WTC11 (cell line): ENCODE data around the gene GRID2. TPM values are rescaled to one million over a fixed set of nuclear protein-coding genes. Genes with fewer than 3 reads are reported as not detected.

Experiments used
- ATAC-seq: fragments of 200-7000 bp; cut with Tn5 transposase; 2 replicates; pipeline ENCODE4 v1.10.0; 2021; ENCODE audit warnings: mild to moderate bottlenecking, moderate library complexity
- CTCF ChIA-PET: fragments of 300-600 bp; sonication (Branson Sonifier 250); formaldehyde crosslinking; loops from one replicate; lab custom pipeline; 2021; ENCODE audit warnings: antibody characterized with exemption; lab: Charles Lee
- POLR2A ChIA-PET: fragments of 350-600 bp; sonication (Branson Sonifier 250); formaldehyde crosslinking; loops from one replicate; lab custom pipeline; 2021; ENCODE audit warnings: antibody characterized with exemption; lab: Charles Lee
- DNase-seq: peaks from one replicate; pipeline ENCODE4 v3.0.0; 2021; ENCODE audit warnings: low spot score
- H3K27ac Mint-ChIP-seq: 2 replicates; pipeline ENCODE4 v1.8.0; 2021; ENCODE audit warnings: mixed read lengths
- H3K27me3 Mint-ChIP-seq: 2 replicates; pipeline ENCODE4 v1.8.0; 2021; ENCODE audit warnings: low read depth, mild to moderate bottlenecking, moderate library complexity, mixed read lengths
- H3K36me3 Mint-ChIP-seq: 2 replicates; pipeline ENCODE4 v1.8.0; 2021; ENCODE audit warnings: mixed read lengths
- H3K4me1 Mint-ChIP-seq: 2 replicates; pipeline ENCODE4 v1.8.0; 2022; ENCODE audit warnings: mixed read lengths
- H3K4me3 Mint-ChIP-seq: 2 replicates; pipeline ENCODE4 v1.8.0; 2021; ENCODE audit warnings: mild to moderate bottlenecking, moderate library complexity, mixed read lengths
- H3K9me3 Mint-ChIP-seq: 2 replicates; pipeline ENCODE4 v1.8.0; 2021; ENCODE audit warnings: mixed read lengths
- ARID4B ChIP-seq: sonication (generic); formaldehyde crosslinking; IDR thresholded peaks from 2 replicates; pipeline ENCODE4 v1.8.0; 2023; ENCODE audit warnings: missing genetic modification reagents, mild to moderate bottlenecking, borderline replicate concordance
- ATF1 ChIP-seq: sonication (generic); formaldehyde crosslinking; IDR thresholded peaks from 2 replicates; pipeline ENCODE4 v1.8.1; 2023; ENCODE audit warnings: mild to moderate bottlenecking, moderate library complexity, missing genetic modification reagents
- ATF2 ChIP-seq: sonication (generic); formaldehyde crosslinking; IDR thresholded peaks from 2 replicates; pipeline ENCODE4 v1.8.1; 2022; ENCODE audit warnings: low read depth, missing genetic modification reagents, borderline replicate concordance
- CBFB ChIP-seq: sonication (generic); formaldehyde crosslinking; IDR thresholded peaks from 2 replicates; pipeline ENCODE4 v1.8.1; 2022; ENCODE audit warnings: mild to moderate bottlenecking, low read depth, missing genetic modification reagents
- ETV6 ChIP-seq: sonication (generic); formaldehyde crosslinking; IDR thresholded peaks from 2 replicates; pipeline ENCODE4 v1.8.1; 2022; ENCODE audit warnings: mild to moderate bottlenecking, missing genetic modification reagents
- GABPB1 ChIP-seq: sonication (generic); formaldehyde crosslinking; IDR thresholded peaks from 2 replicates; pipeline ENCODE4 v1.8.1; 2023; ENCODE audit warnings: mild to moderate bottlenecking, missing genetic modification reagents
- GRHL2 ChIP-seq: fragments of 250-450 bp; sonication (Bioruptor Pico); IDR thresholded peaks from 2 replicates; pipeline ENCODE4 v1.8.0; 2022; ENCODE audit warnings: mild to moderate bottlenecking, moderate library complexity; ENCODE audit not compliant: insufficient replicate concordance, severe bottlenecking
- HMGA2 ChIP-seq: fragments of 250-450 bp; sonication (Bioruptor Pico); IDR thresholded peaks from 2 replicates; pipeline ENCODE4 v1.4.0; 2021; ENCODE audit warnings: mild to moderate bottlenecking, moderate library complexity
- JAZF1 ChIP-seq: fragments of 250-450 bp; sonication (Bioruptor Pico); IDR thresholded peaks from 2 replicates; pipeline ENCODE4 v1.9.0; 2021; ENCODE audit warnings: moderate library complexity, mild to moderate bottlenecking, inconsistent platforms
- JUN ChIP-seq: sonication (generic); formaldehyde crosslinking; IDR thresholded peaks from 2 replicates; pipeline ENCODE4 v1.8.0; 2023; ENCODE audit warnings: mild to moderate bottlenecking, missing genetic modification reagents
- NFE2L1 ChIP-seq: sonication (generic); formaldehyde crosslinking; IDR thresholded peaks from 2 replicates; pipeline ENCODE4 v1.8.1; 2023; ENCODE audit warnings: missing genetic modification reagents
- NFYB ChIP-seq: sonication (generic); formaldehyde crosslinking; conservative IDR thresholded peaks from 2 replicates; pipeline ENCODE4 v1.8.0; 2022; ENCODE audit warnings: low read depth, missing genetic modification reagents
- NR3C1 ChIP-seq: sonication (generic); formaldehyde crosslinking; conservative IDR thresholded peaks from 2 replicates; pipeline ENCODE4 v1.8.1; 2023; ENCODE audit warnings: low read depth, mild to moderate bottlenecking, missing genetic modification reagents
- OVOL2 ChIP-seq: fragments of 250-450 bp; sonication (Bioruptor Pico); IDR thresholded peaks from 2 replicates; pipeline ENCODE4 v1.9.0; 2021; ENCODE audit warnings: mild to moderate bottlenecking, borderline replicate concordance
- PRRX2 ChIP-seq: fragments of 250-450 bp; sonication (Bioruptor Pico); IDR thresholded peaks from 2 replicates; pipeline ENCODE4 v1.8.0; 2021; ENCODE audit warnings: mild to moderate bottlenecking
- RORB ChIP-seq: fragments of 250-450 bp; sonication (Bioruptor Pico); IDR thresholded peaks from 2 replicates; pipeline ENCODE4 v1.9.0; 2021; ENCODE audit warnings: mild to moderate bottlenecking
- ZNF219 ChIP-seq: sonication (generic); formaldehyde crosslinking; IDR thresholded peaks from 2 replicates; pipeline ENCODE4 v1.8.0; 2023; ENCODE audit warnings: missing genetic modification reagents, mild to moderate bottlenecking, borderline replicate concordance
- ZNF671 ChIP-seq: fragments of 250-450 bp; sonication (Bioruptor Pico); IDR thresholded peaks from 2 replicates; pipeline ENCODE4 v1.8.0; 2021; ENCODE audit warnings: mild to moderate bottlenecking
- ZSCAN18 ChIP-seq: fragments of 250-450 bp; sonication (Bioruptor Pico); IDR thresholded peaks from 2 replicates; pipeline ENCODE4 v2.1.2; 2022; ENCODE audit warnings: mild to moderate bottlenecking, moderate library complexity
- total RNA-seq: library from RNA; stranded (reverse); gene quantifications from 3 replicates; pipeline ENCODE4 v1.2.3, GENCODE V29; 2021
- TF ChIP-seq, protein P1 (sequence below): sonication (generic); formaldehyde crosslinking; IDR thresholded peaks from 2 replicates; pipeline ENCODE4 v1.8.1; 2023; ENCODE audit warnings: mild to moderate bottlenecking, missing genetic modification reagents
- TF ChIP-seq, protein P2 (sequence below): sonication (generic); formaldehyde crosslinking; conservative IDR thresholded peaks from 2 replicates; pipeline ENCODE4 v1.8.1; 2023; ENCODE audit warnings: mild to moderate bottlenecking, low read depth, missing genetic modification reagents, moderate library complexity
- TF ChIP-seq, protein P3 (sequence below): sonication (generic); formaldehyde crosslinking; IDR thresholded peaks from 2 replicates; pipeline ENCODE4 v1.8.1; 2023; ENCODE audit warnings: mild to moderate bottlenecking, missing genetic modification reagents, moderate library complexity

The GRID2 gene
- total RNA-seq, 1 experiment from 2014 or later = 26.8 TPM

GRCh38 chr4:92641409-92641808 lies 337.6 kb downstream of the GRID2 start (continued):
- TF ChIP-seq, protein P1, sequence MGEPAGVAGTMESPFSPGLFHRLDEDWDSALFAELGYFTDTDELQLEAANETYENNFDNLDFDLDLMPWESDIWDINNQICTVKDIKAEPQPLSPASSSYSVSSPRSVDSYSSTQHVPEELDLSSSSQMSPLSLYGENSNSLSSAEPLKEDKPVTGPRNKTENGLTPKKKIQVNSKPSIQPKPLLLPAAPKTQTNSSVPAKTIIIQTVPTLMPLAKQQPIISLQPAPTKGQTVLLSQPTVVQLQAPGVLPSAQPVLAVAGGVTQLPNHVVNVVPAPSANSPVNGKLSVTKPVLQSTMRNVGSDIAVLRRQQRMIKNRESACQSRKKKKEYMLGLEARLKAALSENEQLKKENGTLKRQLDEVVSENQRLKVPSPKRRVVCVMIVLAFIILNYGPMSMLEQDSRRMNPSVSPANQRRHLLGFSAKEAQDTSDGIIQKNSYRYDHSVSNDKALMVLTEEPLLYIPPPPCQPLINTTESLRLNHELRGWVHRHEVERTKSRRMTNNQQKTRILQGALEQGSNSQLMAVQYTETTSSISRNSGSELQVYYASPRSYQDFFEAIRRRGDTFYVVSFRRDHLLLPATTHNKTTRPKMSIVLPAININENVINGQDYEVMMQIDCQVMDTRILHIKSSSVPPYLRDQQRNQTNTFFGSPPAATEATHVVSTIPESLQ (CRISPR knock-in tag) = no peak
- no peak for TF ChIP-seq NFE2L1 (CRISPR knock-in tag)
- TF ChIP-seq OVOL2 (CRISPR knock-in tag) = no peak
- TF ChIP-seq, protein P2, sequence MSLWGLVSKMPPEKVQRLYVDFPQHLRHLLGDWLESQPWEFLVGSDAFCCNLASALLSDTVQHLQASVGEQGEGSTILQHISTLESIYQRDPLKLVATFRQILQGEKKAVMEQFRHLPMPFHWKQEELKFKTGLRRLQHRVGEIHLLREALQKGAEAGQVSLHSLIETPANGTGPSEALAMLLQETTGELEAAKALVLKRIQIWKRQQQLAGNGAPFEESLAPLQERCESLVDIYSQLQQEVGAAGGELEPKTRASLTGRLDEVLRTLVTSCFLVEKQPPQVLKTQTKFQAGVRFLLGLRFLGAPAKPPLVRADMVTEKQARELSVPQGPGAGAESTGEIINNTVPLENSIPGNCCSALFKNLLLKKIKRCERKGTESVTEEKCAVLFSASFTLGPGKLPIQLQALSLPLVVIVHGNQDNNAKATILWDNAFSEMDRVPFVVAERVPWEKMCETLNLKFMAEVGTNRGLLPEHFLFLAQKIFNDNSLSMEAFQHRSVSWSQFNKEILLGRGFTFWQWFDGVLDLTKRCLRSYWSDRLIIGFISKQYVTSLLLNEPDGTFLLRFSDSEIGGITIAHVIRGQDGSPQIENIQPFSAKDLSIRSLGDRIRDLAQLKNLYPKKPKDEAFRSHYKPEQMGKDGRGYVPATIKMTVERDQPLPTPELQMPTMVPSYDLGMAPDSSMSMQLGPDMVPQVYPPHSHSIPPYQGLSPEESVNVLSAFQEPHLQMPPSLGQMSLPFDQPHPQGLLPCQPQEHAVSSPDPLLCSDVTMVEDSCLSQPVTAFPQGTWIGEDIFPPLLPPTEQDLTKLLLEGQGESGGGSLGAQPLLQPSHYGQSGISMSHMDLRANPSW = no peak
- no peak for TF ChIP-seq ZNF219 (CRISPR knock-in tag)
- no peak for TF ChIP-seq CBFB (CRISPR knock-in tag)
- no peak for TF ChIP-seq ARID4B (CRISPR knock-in tag)
- TF ChIP-seq PRRX2 (CRISPR knock-in tag) = no peak
- TF ChIP-seq JAZF1 (CRISPR knock-in tag) = no peak
- TF ChIP-seq, protein P3, sequence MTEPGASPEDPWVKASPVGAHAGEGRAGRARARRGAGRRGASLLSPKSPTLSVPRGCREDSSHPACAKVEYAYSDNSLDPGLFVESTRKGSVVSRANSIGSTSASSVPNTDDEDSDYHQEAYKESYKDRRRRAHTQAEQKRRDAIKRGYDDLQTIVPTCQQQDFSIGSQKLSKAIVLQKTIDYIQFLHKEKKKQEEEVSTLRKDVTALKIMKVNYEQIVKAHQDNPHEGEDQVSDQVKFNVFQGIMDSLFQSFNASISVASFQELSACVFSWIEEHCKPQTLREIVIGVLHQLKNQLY (CRISPR knock-in tag) = no peak
- TF ChIP-seq ETV6 = no peak
- TF ChIP-seq ZNF671 (CRISPR knock-in tag) = no peak
- no peak for TF ChIP-seq RORB (CRISPR knock-in tag)

DNA sequence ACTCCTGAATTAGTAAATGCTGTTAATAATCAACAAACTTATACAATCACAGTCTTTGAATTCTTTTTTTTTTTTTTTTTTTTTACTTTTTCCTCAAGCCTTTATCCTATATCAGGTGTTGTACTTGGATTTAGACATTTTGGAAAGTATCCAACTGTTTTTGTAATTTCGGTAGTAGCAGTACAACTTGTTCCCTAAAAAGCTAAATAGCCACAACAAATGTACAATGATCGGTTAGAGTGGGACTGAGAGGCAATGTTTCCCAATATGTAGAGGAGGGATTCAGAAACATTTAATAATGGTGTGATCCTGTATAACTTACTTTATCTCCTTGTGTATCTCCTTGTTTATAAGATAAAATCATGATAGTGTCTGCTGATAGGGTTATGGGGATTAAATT lies 343.1 kb downstream of the GRID2 start:
- H3K27ac Mint-ChIP-seq = no peak overlapping the region
- no peaks in the 10 kb centered on the region for H3K4me1 Mint-ChIP-seq
- TF ChIP-seq ATF1 (CRISPR knock-in tag) = no peak
- TF ChIP-seq GABPB1 (CRISPR knock-in tag) = no peak
- no peak for TF ChIP-seq NR3C1 (CRISPR knock-in tag)
- no peak for TF ChIP-seq ATF2 (CRISPR knock-in tag)
- no peak for TF ChIP-seq NFYB (CRISPR knock-in tag)
- TF ChIP-seq GRHL2 (CRISPR knock-in tag) = no peak
- no peak for TF ChIP-seq HMGA2 (CRISPR knock-in tag)
- TF ChIP-seq JUN (CRISPR knock-in tag) = no peak
- no peak for TF ChIP-seq ZSCAN18 (CRISPR knock-in tag)
- ChIA-PET POLR2A (no interaction called here), CTCF (no interaction called here)
- DNase-seq (no peak), ATAC-seq (no peak)
- H3K27me3 Mint-ChIP-seq = no peaks in the 10 kb centered on the region
- H3K9me3 Mint-ChIP-seq = no peaks in the 10 kb centered on the region
- H3K4me3 Mint-ChIP-seq = no peak overlapping the region
- peaks cover 4% of the 10 kb centered on the region for H3K36me3 Mint-ChIP-seq
